Measurements from ENCODE around the gene KRTCAP2.

DNA sequence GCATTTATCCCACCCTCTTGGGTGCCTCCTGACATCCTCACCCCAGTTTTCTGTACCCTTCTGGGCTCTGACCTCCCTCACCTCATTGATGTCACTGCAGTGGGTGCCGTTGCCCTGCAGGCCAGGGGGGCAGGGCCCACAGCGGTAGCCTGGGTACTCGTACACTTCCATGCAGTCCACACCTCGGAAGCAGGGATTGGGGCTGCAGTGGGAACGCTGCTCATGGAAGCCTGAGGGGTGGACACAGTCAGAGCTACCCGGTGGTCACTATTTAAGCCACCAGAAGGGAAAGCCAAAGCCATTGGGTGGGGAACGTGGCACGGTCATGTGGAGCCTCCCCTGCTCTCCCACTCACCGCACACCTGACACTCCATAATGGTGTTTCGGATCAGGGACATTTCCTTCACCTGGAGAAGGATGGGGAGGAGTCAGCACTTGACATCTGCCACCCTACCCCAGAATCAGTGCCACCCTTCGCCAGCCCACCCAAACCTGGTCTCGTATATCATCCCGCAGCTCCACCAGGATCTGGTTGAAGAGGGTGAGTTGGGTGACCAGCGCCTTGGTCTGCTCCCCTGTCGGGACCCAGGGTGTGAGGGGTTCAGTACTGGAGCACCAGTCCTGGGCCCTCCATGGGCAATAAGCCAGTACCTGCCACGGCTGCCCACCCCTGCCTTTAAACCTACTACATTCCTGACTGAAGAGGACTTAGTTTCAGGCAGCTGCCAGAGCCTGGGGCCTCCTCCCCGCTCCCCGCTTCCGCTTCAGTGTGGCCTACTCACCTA is 29.8 kb upstream of the KRTCAP2 start:
- TF ChIP-seq, protein P1, sequence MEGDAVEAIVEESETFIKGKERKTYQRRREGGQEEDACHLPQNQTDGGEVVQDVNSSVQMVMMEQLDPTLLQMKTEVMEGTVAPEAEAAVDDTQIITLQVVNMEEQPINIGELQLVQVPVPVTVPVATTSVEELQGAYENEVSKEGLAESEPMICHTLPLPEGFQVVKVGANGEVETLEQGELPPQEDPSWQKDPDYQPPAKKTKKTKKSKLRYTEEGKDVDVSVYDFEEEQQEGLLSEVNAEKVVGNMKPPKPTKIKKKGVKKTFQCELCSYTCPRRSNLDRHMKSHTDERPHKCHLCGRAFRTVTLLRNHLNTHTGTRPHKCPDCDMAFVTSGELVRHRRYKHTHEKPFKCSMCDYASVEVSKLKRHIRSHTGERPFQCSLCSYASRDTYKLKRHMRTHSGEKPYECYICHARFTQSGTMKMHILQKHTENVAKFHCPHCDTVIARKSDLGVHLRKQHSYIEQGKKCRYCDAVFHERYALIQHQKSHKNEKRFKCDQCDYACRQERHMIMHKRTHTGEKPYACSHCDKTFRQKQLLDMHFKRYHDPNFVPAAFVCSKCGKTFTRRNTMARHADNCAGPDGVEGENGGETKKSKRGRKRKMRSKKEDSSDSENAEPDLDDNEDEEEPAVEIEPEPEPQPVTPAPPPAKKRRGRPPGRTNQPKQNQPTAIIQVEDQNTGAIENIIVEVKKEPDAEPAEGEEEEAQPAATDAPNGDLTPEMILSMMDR (IDR thresholded peaks at IDR 0.05): no peak
- no peak for TF ChIP-seq POLR2A (IDR thresholded peaks at IDR 0.05)

Data from prostate gland (tissue), 2 donors.